DND-41 (cell line): ENCODE data around the gene STXBP6.

Experiments
- ATAC-seq: fragments of 200-7000 bp; cut with Tn5 transposase; 3 replicates; pipeline ENCODE4 v1.9.1; 2021; ENCODE audit warnings: low read depth; ENCODE audit not compliant: insufficient read depth
- DNase-seq: peaks from one replicate; pipeline ENCODE4 v3.0.0-alpha.2; 2020
- H2AFZ ChIP-seq: 2 replicates; pipeline ENCODE4 v1.6.0; 2012; ENCODE audit warnings: low read depth, low read length
- H3K27ac ChIP-seq: 2 replicates; pipeline ENCODE4 v1.5.1; 2012; ENCODE audit warnings: low read length, inconsistent platforms
- H3K27me3 ChIP-seq: fragments of 200-600 bp; sonication (generic); 2 replicates; pipeline ENCODE4 v1.6.0; 2012; ENCODE audit warnings: low read length, mild to moderate bottlenecking, inconsistent platforms; ENCODE audit not compliant: insufficient read depth, poor library complexity
- H3K36me3 ChIP-seq: 2 replicates; pipeline ENCODE4 v1.5.1; 2012; ENCODE audit warnings: low read length, inconsistent platforms; ENCODE audit not compliant: insufficient read depth
- H3K4me1 ChIP-seq: 2 replicates; pipeline ENCODE4 v1.5.1; 2012; ENCODE audit warnings: mild to moderate bottlenecking, low read length; ENCODE audit not compliant: insufficient read depth
- H3K4me2 ChIP-seq: 2 replicates; pipeline ENCODE4 v1.6.0; 2012; ENCODE audit warnings: mild to moderate bottlenecking, moderate library complexity, low read length, inconsistent platforms; ENCODE audit not compliant: insufficient read depth
- H3K4me3 ChIP-seq, 2 experiments: fragments of 200-600 bp in 1 of 2; shearing (Covaris generic) in 1 of 2; 2 replicates each; pipeline ENCODE4 v1.5.1; 2012 to 2016; ENCODE audit warnings: inconsistent platforms in 2 of 2, low read length in 2 of 2, mild to moderate bottlenecking in 2 of 2, low read depth in 1 of 2, moderate library complexity in 1 of 2
- H3K79me2 ChIP-seq: 2 replicates; pipeline ENCODE4 v1.6.0; 2012; ENCODE audit warnings: low read length, inconsistent platforms; ENCODE audit not compliant: insufficient read depth
- H3K9ac ChIP-seq: 2 replicates; pipeline ENCODE4 v1.6.0; 2012; ENCODE audit warnings: low read depth, mild to moderate bottlenecking, inconsistent platforms, low read length, moderate library complexity
- H3K9me3 ChIP-seq: 2 replicates; pipeline ENCODE4 v1.5.1; 2012; ENCODE audit warnings: low read length, moderate library complexity, mild to moderate bottlenecking, inconsistent platforms; ENCODE audit not compliant: insufficient read depth, severe bottlenecking
- H4K20me1 ChIP-seq: 2 replicates; pipeline ENCODE4 v1.6.0; 2012; ENCODE audit warnings: low read length; ENCODE audit not compliant: insufficient read depth
- CTCF ChIP-seq: IDR thresholded peaks from 2 replicates; pipeline ENCODE4 v1.5.1; 2012; ENCODE audit warnings: borderline replicate concordance, low read length, moderate library complexity, mild to moderate bottlenecking; ENCODE audit not compliant: poor library complexity, severe bottlenecking; ENCODE audit errors: extremely low read depth
- EZH2 ChIP-seq: IDR thresholded peaks from 3 replicates; pipeline ENCODE4 v1.6.1; 2012; ENCODE audit warnings: borderline replicate concordance, low read depth, mild to moderate bottlenecking, moderate library complexity, low read length, inconsistent platforms; ENCODE audit not compliant: severe bottlenecking

Gene STXBP6

GRCh38 chr14:25001156-25001555 lies 48.8 kb downstream of the STXBP6 start:
- no peak overlapping the region for H3K4me2 ChIP-seq
- H3K79me2 ChIP-seq: no peaks in the 10 kb centered on the region
- H4K20me1 ChIP-seq: no peaks in the 10 kb centered on the region
- DNase-seq: no peak
- TF ChIP-seq EZH2 (no peak), CTCF (no peak)
- H2AFZ ChIP-seq: no peak overlapping the region
- H3K27me3 ChIP-seq: no peaks in the 10 kb centered on the region
- no peaks in the 10 kb centered on the region for H3K36me3 ChIP-seq
- no peaks in the 10 kb centered on the region for H3K9me3 ChIP-seq
- no peak overlapping the region for H3K4me3 ChIP-seq
- no peak overlapping the region for H3K9ac ChIP-seq
- no peak overlapping the region for H3K27ac ChIP-seq
- no peaks in the 10 kb centered on the region for H3K4me1 ChIP-seq
- ATAC-seq: no peak

- no peak overlapping the region for H3K4me2 ChIP-seq
Observed at GRCh38 chr14:24999157-24999556, 50.8 kb downstream of the STXBP6 start.

GRCh38 chr14:24996930-24997725 lies 52.8 kb downstream of the STXBP6 start:
- ATAC-seq: no peak
- no peaks in the 10 kb centered on the region for H3K27me3 ChIP-seq
- no peak overlapping the region for H2AFZ ChIP-seq
- H3K4me2 ChIP-seq: no peak overlapping the region
- H3K4me3 ChIP-seq: no peak overlapping the region
- DNase-seq: no peak
- no peaks in the 10 kb centered on the region for H4K20me1 ChIP-seq
- H3K9ac ChIP-seq: no peak overlapping the region
- no peaks in the 10 kb centered on the region for H3K4me1 ChIP-seq
- no peak overlapping the region for H3K27ac ChIP-seq
- H3K9me3 ChIP-seq: no peaks in the 10 kb centered on the region
- H3K79me2 ChIP-seq: no peaks in the 10 kb centered on the region
- no peak for TF ChIP-seq CTCF
- no peak for TF ChIP-seq EZH2
- no peaks in the 10 kb centered on the region for H3K36me3 ChIP-seq

More at GRCh38 chr14:24999157-24999556, 50.8 kb downstream of the STXBP6 start:
- Histone ChIP-seq H3K4me1 (no peaks in the 10 kb centered on the region), H4K20me1 (no peaks in the 10 kb centered on the region), H3K79me2 (no peaks in the 10 kb centered on the region), H3K27me3 (no peaks in the 10 kb centered on the region), H3K27ac (no peak overlapping the region), H3K9me3 (no peaks in the 10 kb centered on the region), H3K4me3 (no peak overlapping the region), H2AFZ (no peak overlapping the region), H3K9ac (no peak overlapping the region), H3K36me3 (no peaks in the 10 kb centered on the region)
- TF ChIP-seq EZH2 (no peak), CTCF (no peak)
- DNase-seq (no peak), ATAC-seq (no peak)
